ENCODE measurements around the gene TMPRSS6. TPM values are rescaled to one million over a fixed set of nuclear protein-coding genes. Genes with fewer than 3 reads are reported as not detected.

TMPRSS6 gene
- total RNA-seq, 4 donors from 2014 or later = not detected

GRCh38 chr22:37047006-37047405, 62.5 kb downstream of the TMPRSS6 start:
- no peak for TF ChIP-seq CTCF (IDR thresholded peaks at IDR 0.05; ENCODE audit: low read depth)

GRCh38 chr22:37046589-37046988, 62.9 kb downstream of the TMPRSS6 start:
- no peak for TF ChIP-seq CTCF (IDR thresholded peaks at IDR 0.05; ENCODE audit: low read depth)

GRCh38 chr22:37045958-37046357, 63.6 kb downstream of the TMPRSS6 start:
- TF ChIP-seq CTCF (IDR thresholded peaks at IDR 0.05; ENCODE audit: low read depth) = no peak

GRCh38 chr22:37044634-37045625, 64.6 kb downstream of the TMPRSS6 start:
- no peak for TF ChIP-seq CTCF (IDR thresholded peaks at IDR 0.05; ENCODE audit: low read depth)

GRCh38 chr22:37043828-37044538, 65.5 kb downstream of the TMPRSS6 start:
- TF ChIP-seq CTCF (IDR thresholded peaks at IDR 0.05; ENCODE audit: low read depth) = no peak

GRCh38 chr22:37043209-37043827, 66.2 kb downstream of the TMPRSS6 start:
- no peak for TF ChIP-seq CTCF (IDR thresholded peaks at IDR 0.05; ENCODE audit: low read depth)

- TF ChIP-seq CTCF (IDR thresholded peaks at IDR 0.05; ENCODE audit: low read depth) = no peak
Observed at GRCh38 chr22:37039466-37039865, 70.0 kb downstream of the TMPRSS6 start.

All from subcutaneous adipose tissue (tissue), 4 donors.